Neural progenitor cell (in vitro differentiated cells): ENCODE results near the gene AKAP6. TPM values are rescaled to one million over a fixed set of nuclear protein-coding genes. Genes with fewer than 3 reads are reported as not detected.

Experiments
- DNase-seq: peaks from one replicate; pipeline ENCODE4 v3.0.0-alpha.2; 2016; ENCODE audit warnings: low spot score
- H2AFZ ChIP-seq: fragments of 200-600 bp; sonication (generic); replicated peaks from 2 replicates; pipeline ENCODE4 v1.6.1; 2016; ENCODE audit warnings: antibody characterized with exemption
- H3F3A ChIP-seq: fragments of 200-600 bp; sonication (generic); 2 replicates; pipeline ENCODE4 v1.6.1; 2016; ENCODE audit warnings: antibody characterized with exemption, low read depth
- H3K27ac ChIP-seq: fragments of 200-600 bp; sonication (generic); 2 replicates; pipeline ENCODE4 v1.5.1; 2016; ENCODE audit warnings: mild to moderate bottlenecking
- H3K27me3 ChIP-seq: fragments of 200-600 bp; sonication (generic); 2 replicates; pipeline ENCODE4 v1.6.1; 2016; ENCODE audit warnings: mild to moderate bottlenecking, moderate library complexity
- H3K36me3 ChIP-seq: fragments of 200-600 bp; sonication (generic); 2 replicates; pipeline ENCODE4 v1.5.1; 2016
- H3K4me1 ChIP-seq: fragments of 200-600 bp; sonication (generic); 2 replicates; pipeline ENCODE4 v1.6.1; 2016; ENCODE audit warnings: mixed run types
- H3K4me2 ChIP-seq: fragments of 200-600 bp; sonication (generic); 2 replicates; pipeline ENCODE4 v1.6.1; 2016
- H3K4me3 ChIP-seq: fragments of 200-600 bp; sonication (generic); 2 replicates; pipeline ENCODE4 v1.5.1; 2016
- H3K79me2 ChIP-seq: fragments of 200-600 bp; sonication (generic); 2 replicates; pipeline ENCODE4 v1.6.1; 2016; ENCODE audit warnings: low read depth
- H3K9ac ChIP-seq: fragments of 200-600 bp; sonication (generic); 2 replicates; pipeline ENCODE4 v1.6.1; 2016
- H3K9me3 ChIP-seq: fragments of 200-600 bp; sonication (generic); 2 replicates; pipeline ENCODE4 v1.5.1; 2016; ENCODE audit warnings: low read depth
- H4K20me1 ChIP-seq: fragments of 200-600 bp; sonication (generic); 2 replicates; pipeline ENCODE4 v1.6.1; 2016; ENCODE audit warnings: low read depth
- H3K27ac Mint-ChIP-seq: 3 replicates; pipeline ENCODE4 v1.8.0; 2021; ENCODE audit warnings: mixed read lengths
- H3K27me3 Mint-ChIP-seq: 2 replicates; pipeline ENCODE4 v1.8.0; 2022; ENCODE audit warnings: low read depth, mild to moderate bottlenecking, inconsistent platforms, moderate library complexity, mixed read lengths; ENCODE audit not compliant: insufficient read depth
- H3K36me3 Mint-ChIP-seq: 3 replicates; pipeline ENCODE4 v1.8.0; 2021; ENCODE audit warnings: mixed read lengths
- H3K4me1 Mint-ChIP-seq: 3 replicates; pipeline ENCODE4 v1.8.0; 2021; ENCODE audit warnings: mixed read lengths
- H3K4me3 Mint-ChIP-seq: 3 replicates; pipeline ENCODE4 v1.8.0; 2021; ENCODE audit warnings: mild to moderate bottlenecking, moderate library complexity, mixed read lengths
- H3K9me3 Mint-ChIP-seq: 3 replicates; pipeline ENCODE4 v1.8.0; 2020; ENCODE audit warnings: mixed read lengths
- EZH2 ChIP-seq: fragments of 200-600 bp; sonication (generic); IDR thresholded peaks from 2 replicates; pipeline ENCODE4 v1.6.1; 2017; ENCODE audit warnings: antibody characterized with exemption, mild to moderate bottlenecking, moderate library complexity
- EZH2phosphoT487 ChIP-seq: fragments of 200-600 bp; sonication (generic); IDR thresholded peaks from 2 replicates; pipeline ENCODE4 v1.6.1; 2017; ENCODE audit warnings: antibody characterized with exemption
- total RNA-seq: library from RNA; depleted of rRNA; stranded (reverse); fragments of >200 nt; gene quantifications from 2 replicates; pipeline ENCODE4 v1.2.3, GENCODE V29; 2015; ENCODE audit warnings: low replicate concordance
- TF ChIP-seq, protein P1 (sequence below): fragments of 200-600 bp; sonication (generic); IDR thresholded peaks from 2 replicates; pipeline ENCODE4 v1.5.1; 2017; ENCODE audit warnings: antibody characterized with exemption, mild to moderate bottlenecking

AKAP6 gene
- total RNA-seq, 1 donor from 2014 or later: 3.7 TPM

DNA sequence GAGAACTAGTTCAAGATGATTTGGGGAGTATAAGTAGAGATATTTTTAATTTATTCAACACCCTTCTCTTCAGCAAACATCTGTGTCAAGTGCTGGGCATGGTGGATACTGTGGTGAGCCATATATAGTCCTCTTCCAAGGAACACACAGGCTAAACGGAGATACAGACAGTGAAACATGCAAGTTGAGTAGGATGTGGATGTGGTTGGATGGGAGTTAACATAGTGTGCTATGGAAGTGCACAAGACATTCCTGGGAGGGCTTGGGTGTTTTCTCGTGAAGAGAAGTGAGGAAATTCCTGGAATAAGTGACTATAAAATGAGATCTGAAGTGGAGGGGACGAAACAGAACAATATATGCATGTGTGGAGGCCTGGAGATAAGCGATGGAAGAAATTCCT lies 428.5 kb downstream of the AKAP6 start:
- no peaks in the 10 kb centered on the region for H3K36me3 ChIP-seq
- H3K4me2 ChIP-seq: no peak overlapping the region
- Mint-ChIP-seq H3K4me3 (no peak overlapping the region), H3K4me1 (peaks cover 8% of the 10 kb centered on the region), H3K9me3 (peaks cover 22% of the 10 kb centered on the region), H3K27me3 (peaks cover 3% of the 10 kb centered on the region), H3K36me3 (peaks cover 5% of the 10 kb centered on the region), H3K27ac (no peak overlapping the region)
- no peaks in the 10 kb centered on the region for H4K20me1 ChIP-seq
- H3K27ac ChIP-seq: no peak overlapping the region
- no peak overlapping the region for H3K9ac ChIP-seq
- no peak for DNase-seq
- H3K4me1 ChIP-seq: peaks cover 10% of the 10 kb centered on the region
- H3K27me3 ChIP-seq: no peaks in the 10 kb centered on the region
- H3F3A ChIP-seq: no peaks in the 10 kb centered on the region
- H3K4me3 ChIP-seq: no peak overlapping the region
- TF ChIP-seq EZH2phosphoT487 (no peak), EZH2 (no peak)
- TF ChIP-seq, protein P1, sequence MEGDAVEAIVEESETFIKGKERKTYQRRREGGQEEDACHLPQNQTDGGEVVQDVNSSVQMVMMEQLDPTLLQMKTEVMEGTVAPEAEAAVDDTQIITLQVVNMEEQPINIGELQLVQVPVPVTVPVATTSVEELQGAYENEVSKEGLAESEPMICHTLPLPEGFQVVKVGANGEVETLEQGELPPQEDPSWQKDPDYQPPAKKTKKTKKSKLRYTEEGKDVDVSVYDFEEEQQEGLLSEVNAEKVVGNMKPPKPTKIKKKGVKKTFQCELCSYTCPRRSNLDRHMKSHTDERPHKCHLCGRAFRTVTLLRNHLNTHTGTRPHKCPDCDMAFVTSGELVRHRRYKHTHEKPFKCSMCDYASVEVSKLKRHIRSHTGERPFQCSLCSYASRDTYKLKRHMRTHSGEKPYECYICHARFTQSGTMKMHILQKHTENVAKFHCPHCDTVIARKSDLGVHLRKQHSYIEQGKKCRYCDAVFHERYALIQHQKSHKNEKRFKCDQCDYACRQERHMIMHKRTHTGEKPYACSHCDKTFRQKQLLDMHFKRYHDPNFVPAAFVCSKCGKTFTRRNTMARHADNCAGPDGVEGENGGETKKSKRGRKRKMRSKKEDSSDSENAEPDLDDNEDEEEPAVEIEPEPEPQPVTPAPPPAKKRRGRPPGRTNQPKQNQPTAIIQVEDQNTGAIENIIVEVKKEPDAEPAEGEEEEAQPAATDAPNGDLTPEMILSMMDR: no peak
- no peaks in the 10 kb centered on the region for H3K9me3 ChIP-seq
- no peak overlapping the region for H2AFZ ChIP-seq
- H3K79me2 ChIP-seq: no peaks in the 10 kb centered on the region

DNA sequence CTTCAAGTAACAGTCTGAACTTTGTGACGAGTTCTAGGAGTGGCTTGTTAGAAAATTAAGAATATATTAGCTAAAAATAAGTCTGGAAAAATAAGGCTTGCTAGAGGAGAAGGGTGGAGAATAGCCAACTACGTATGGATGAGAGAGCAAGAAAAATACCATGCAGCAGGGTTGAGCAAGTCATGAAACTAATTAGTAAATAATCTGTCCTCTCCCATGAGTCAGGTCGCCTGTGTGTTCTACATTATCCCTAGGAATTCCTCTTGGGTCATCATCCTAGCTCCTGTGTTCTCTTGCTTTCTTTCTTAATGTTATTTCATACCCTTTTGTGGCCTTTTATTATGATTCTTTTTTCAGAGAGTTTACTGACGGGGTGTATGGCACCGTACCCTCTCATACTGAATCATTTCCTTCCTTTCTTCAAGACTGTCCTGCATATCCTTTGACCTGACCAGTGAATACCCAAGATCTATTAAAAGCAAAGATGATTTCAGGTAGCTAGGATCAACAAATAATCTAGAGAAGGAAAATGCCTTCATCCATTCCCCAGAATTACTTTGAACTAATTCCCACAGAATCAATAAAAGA lies 432.4 kb downstream of the AKAP6 start:
- Mint-ChIP-seq H3K4me1 (peaks cover 8% of the 10 kb centered on the region), H3K36me3 (peaks cover 2% of the 10 kb centered on the region), H3K9me3 (peaks cover 2% of the 10 kb centered on the region), H3K27ac (no peak overlapping the region), H3K27me3 (peaks cover 3% of the 10 kb centered on the region), H3K4me3 (no peak overlapping the region)
- Histone ChIP-seq H3K4me2 (peak overlapping the region; percentile 23), H2AFZ (peak overlapping the region; percentile 29), H3K36me3 (no peaks in the 10 kb centered on the region), H3K4me3 (no peak overlapping the region), H3K4me1 (peaks cover 10% of the 10 kb centered on the region), H3K27me3 (no peaks in the 10 kb centered on the region), H3K79me2 (no peaks in the 10 kb centered on the region), H3F3A (no peaks in the 10 kb centered on the region), H4K20me1 (no peaks in the 10 kb centered on the region), H3K9ac (no peak overlapping the region), H3K9me3 (no peaks in the 10 kb centered on the region), H3K27ac (peak overlapping the region; percentile 18)
- DNase-seq: peak; percentile 30
- TF ChIP-seq EZH2 (no peak), EZH2phosphoT487 (no peak)
- TF ChIP-seq, protein P1: no peak

- no peak overlapping the region for H3K27ac Mint-ChIP-seq
- Histone ChIP-seq H3K4me3 (no peak overlapping the region), H3K27me3 (no peaks in the 10 kb centered on the region), H3K4me1 (peaks cover 10% of the 10 kb centered on the region), H4K20me1 (no peaks in the 10 kb centered on the region), H3K36me3 (no peaks in the 10 kb centered on the region), H3F3A (no peaks in the 10 kb centered on the region), H3K4me2 (no peak overlapping the region), H3K9ac (no peak overlapping the region), H2AFZ (no peak overlapping the region), H3K9me3 (no peaks in the 10 kb centered on the region), H3K79me2 (no peaks in the 10 kb centered on the region), H3K27ac (no peak overlapping the region)
- no peaks in the 10 kb centered on the region for H3K27me3 Mint-ChIP-seq
- H3K36me3 Mint-ChIP-seq: no peaks in the 10 kb centered on the region
- H3K4me1 Mint-ChIP-seq: peaks cover 8% of the 10 kb centered on the region
- H3K9me3 Mint-ChIP-seq: no peaks in the 10 kb centered on the region
- DNase-seq: no peak
- TF ChIP-seq EZH2 (no peak), EZH2phosphoT487 (no peak)
- TF ChIP-seq, protein P1: no peak
- H3K4me3 Mint-ChIP-seq: no peak overlapping the region
Observed at GRCh38 chr14:32762886-32763285, 433.8 kb downstream of the AKAP6 start.
